ENCODE data around the gene RAB3GAP1.
"Not testable (repeated sequence)": the region's sequence is repeated elsewhere in the genome, so short reads cannot be mapped to it uniquely, and the experiment has no call there.

RAB3GAP1 gene

DNA sequence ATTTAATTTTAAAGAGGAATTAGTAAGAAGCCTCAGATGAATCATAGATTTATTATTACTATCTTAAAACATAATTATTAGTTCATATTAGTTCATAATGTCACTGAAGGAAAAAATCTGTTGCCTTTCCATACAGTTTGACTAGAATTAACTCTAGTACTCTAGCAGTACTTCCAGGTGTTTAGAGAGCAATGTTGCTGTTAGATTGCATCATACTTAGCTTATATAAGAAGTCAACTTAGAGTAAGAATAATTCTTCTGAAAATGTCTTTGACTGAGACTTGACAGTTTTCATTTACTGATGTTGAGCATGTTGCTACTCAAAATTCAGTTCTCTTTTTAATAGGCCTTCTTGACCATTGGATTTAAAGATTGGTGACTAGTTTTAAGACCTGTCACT, 4.7 kb downstream of the RAB3GAP1 start:
- DNase-seq, result no peak

DNA sequence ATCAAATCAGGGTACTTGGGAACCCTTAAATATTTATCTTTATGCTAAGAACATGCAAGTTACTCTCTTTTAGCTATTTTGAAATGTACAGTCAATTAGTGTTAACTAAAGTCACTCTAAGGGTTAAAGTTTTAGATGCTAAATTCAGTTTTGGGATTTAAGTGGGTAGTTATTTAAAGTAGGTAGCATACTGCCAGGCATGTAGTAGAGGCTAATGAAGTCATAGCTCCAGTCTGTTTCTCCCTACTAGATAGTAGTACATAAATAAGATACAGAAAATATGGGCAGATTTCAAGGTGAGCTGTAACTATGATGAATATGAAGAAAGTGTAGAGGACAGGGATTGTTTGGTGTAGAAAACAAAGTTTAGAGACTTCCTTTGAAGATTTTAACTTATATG, 7.5 kb downstream of the RAB3GAP1 start:
- DNase-seq, result no peak

DNA sequence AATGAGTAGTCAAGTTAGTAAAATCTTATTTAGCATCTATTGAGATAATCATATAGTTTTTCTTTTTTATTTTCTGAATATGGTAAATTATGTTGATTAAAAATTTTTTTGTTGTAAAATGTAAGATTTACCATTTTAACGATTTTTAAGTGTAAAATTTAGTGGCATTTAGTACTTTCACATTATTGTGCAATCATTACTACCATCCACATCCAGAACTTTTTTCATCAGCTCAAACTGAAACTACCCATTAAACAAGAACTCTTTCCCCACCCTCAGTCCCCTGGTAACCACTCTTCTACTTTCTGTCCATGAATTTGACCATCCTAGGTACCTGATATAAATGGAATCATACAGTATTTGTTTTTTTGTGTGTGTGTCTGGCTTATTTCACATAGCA, 11.1 kb downstream of the RAB3GAP1 start:
- no peak for DNase-seq

DNA sequence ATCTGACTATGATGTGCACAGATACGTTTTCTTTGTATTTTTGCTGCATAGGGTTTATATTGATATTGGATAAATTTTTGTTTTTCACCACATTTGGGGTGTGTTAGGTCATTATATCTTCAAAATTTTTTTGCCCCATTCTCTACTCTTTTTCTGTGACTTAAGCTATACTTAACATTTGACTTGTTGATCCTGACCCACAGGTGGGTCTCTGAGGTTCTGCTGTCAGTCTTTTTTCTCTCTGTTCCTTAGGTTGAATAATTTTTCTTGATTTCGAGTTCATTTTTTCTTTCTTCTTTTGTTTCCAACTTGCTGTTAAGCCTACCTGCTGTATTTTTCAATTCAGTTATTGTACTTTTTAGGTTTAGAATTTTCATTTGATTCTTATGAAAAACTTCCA, 12.1 kb downstream of the RAB3GAP1 start:
- no peak for DNase-seq

DNA sequence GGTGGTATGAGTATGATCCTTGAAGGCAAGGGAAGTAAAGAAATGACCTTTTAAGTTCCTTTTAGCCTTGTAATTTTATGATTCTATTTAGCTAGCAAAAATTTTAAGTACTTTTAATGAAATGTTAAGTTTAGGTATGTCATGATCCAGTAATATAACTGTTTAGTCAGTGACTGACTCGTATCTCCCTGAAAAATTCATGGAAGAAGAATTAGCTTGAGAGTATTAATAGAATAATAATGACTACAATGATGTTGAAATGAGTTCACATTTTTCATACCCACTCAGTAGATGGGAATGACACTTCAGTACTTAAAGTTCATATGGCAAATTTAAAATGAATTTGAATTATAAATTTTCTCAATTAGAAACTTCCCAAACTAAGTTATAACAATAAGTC, 14.6 kb downstream of the RAB3GAP1 start:
- no peak for DNase-seq

DNA sequence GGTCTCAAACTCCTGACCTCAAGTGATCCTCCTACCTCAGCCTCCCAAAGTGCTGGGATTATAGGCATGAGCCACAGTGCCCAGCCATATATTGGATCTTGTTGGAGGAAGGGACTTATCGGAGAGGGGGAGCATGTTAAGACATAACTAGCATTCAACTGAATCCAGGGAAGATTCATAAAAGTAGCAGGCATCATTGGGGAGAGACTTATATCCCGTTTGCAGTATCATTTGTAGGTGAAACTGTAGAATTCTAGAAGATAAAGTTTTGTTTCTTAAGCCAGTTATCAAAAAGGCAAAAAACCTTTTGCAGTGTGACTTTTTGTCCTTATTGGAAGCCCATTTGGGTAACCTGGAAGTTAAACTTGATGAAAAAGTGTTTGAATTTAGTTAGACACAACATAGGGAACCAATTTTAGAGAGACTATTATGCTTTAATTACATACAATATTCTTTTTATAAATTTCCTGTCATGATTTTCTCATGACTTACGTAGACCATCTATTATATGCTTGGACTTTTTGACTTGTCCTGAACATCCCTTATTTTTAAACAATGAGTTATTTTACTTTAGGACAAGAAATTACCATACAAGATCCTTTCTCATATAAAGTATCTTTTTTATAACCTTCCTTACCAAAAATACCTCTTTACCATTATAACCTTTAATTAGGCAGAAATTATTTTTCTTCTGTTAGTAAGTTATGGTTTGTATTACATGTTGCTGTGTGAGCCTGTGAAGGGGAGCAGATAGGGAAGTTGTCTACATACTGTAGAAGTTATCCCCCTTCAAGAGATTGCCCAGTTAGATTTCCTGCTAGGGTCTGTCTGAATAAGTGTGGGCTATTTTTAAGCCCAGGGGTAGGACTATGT, 20.3 kb downstream of the RAB3GAP1 start:
- DNase-seq, result no peak

DNA sequence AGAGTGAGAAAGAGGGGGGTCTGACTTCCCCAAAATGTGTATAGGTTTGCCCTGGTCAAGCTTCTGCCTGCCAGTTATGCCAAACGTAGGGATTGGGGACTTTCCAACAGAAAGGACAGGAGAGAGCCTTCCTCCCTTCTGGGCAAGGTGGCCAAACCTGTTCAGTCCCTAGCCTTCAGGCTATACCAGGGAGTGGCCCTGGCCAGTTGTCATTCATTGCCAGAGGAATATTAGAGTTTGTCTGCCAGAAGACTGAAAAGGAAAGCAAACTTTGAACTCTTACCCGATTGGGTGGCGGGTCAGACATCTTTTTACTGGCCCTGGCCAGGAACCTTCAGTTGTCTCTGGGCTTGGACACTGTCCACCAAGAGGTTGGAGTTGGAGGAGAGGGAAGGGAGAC, 22.1 kb downstream of the RAB3GAP1 start:
- no peak for DNase-seq

DNA sequence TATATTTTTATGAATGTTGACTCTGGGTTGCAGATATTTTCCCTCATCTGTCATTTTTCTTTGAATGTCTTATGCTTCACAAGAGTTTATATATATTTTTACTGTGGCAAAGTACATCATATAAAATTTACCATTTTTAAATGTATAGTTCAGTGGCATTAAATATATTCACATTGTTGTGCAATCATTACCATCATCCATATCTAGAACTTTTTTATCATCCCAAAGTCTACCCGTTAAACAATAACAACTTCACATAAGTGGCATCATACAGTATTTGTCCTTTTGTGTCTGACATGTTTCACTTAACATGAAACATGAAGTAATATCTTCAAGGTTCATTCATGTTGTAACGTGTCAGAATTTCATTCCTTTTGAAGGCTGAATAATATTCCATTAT, 24.5 kb downstream of the RAB3GAP1 start:
- no peak for DNase-seq

DNA sequence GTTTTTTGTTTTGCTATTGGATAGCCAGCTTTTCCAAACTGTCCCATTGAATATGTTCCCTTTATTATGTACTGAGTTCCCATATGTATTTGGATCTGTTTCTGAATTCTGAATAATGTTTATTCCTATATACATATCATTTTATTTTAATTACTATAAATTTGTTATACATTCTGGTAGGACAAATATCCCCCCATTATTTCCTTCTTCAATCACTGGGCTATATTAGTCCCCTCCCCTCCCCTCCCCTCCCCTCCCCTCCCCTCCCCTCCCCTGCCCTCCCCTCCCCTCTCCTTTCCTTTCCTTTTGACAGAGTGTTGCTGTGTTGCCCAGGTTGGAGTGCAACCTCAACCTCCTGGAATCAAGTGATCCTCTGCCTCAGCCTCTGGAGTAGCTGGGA, 26.3 kb downstream of the RAB3GAP1 start:
- DNase-seq, result no peak

DNA sequence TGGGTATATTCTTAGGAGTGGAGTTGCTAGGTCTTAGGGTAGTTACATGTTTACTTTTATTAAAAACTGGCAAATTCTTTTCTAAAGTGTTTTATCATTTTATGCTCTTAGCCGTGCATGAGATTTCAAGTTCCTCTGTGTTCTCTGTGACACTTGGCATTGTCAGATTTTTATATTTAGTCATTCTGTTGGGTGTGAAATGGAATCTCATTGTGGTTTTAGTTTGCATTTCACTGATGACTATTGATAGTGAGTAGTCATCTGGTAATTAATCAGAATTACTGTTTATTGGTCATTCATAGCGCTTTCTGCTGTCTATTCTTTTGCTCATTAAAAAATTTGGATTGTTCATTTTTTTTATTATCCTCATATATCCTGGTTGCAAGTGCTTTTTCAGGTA, 34.1 kb downstream of the RAB3GAP1 start:
- no peak for DNase-seq

DNA sequence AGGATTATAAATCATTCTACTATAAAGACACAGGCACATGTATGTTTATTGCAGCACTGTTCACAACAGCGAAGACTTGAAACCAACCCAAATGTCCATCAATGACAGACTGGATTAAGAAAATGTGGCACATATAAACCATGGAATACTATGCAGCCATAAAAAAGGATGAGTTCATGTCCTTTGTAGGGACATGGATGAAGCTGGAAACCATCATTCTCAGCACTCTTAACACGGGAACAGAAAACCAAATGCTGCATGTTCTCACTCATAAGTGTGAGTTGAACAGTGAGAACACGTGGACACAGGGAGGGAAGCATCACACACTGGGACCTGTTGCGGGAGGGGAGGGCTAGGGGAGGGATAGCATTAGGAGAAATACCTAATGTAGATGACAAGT, 37.5 kb downstream of the RAB3GAP1 start:
- DNase-seq, result not testable (repeated sequence)

DNA sequence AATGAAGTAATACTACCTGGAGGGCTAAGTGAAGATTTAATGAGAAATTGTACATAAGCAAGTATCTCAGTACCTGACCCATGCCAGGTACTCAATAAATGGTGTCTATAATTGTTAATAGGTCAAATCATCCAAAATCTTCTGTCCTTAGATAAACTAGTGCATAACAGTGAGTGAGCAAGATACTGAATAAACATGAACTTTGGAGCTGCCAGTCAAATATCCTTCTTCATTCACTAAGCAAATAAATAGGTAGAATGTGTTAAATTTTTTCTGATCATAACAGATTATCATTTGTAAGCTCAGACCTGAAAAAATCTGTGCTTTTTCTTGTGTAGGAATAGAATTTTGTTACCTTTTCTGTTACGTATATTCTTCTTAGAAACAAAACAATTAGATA, 39.6 kb downstream of the RAB3GAP1 start:
- no peak for DNase-seq

DNA sequence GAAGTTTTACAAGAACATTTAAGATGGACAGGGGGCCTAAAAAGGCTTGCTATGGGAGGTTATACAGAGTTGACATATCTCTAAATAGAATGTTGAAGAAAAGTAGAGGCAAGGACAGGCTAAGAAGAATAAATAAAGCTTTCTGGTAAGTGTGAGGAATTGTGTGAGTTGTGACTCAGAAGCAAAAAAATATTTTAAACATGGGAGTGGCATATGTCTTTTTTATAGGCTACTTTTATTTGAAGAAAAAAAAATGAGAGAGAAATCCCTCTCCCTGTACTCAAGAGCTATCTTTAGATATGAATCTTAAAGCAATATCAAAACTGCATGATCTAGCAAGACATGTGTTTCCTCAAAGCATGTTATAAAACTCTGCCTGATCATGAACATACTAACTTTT, 41.1 kb downstream of the RAB3GAP1 start:
- no peak for DNase-seq

DNA sequence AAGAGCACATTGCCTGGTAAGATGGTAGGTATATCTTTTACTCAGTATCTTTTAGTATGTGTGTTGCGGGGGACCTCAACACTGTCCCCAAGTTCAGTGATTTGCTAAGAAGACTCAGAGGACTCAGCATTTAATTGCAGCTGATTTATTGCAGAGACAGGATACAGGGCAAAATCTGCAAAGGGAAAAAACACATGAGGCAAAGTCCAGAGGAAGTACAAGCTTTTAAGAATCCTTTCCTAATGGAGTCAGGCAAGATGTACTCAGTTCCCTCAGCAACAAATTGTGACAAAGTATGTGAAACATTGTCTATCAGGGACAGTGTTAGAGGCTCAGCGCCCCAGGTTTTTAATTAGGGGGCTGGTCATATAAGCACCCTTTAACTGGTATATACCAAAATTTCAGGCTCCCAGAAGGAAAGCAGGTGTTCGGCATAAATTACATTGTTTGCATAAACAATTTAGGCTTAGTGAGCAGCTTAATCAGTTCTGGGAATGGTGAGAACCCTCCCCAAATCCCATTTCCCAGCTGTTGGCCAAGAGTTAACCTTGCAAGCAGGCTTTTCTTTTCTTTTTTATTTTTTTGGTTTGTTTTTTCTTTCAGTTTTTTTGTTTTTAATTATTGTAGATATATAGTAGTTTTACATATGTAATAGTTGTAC, 41.7 kb downstream of the RAB3GAP1 start:
- no peak for DNase-seq

DNA sequence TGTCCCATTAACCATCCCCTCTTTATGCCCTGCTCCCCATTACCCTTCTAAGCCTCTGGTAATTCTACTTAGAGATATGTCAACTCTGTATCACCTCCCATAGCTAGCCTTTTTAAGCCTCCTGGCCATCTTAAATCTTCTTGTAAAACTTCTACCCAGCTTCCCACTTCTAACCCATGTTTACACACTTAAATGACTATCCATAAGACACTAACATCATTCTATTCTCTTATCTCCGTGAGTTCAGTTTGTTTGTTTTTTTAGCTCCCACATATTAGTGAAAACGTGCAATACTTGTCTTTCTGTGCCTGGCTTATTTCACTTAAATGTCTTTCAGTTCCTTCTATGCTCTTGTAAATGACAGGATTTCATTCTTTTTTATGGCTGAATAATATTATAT, 42.4 kb downstream of the RAB3GAP1 start:
- no peak for DNase-seq

DNA sequence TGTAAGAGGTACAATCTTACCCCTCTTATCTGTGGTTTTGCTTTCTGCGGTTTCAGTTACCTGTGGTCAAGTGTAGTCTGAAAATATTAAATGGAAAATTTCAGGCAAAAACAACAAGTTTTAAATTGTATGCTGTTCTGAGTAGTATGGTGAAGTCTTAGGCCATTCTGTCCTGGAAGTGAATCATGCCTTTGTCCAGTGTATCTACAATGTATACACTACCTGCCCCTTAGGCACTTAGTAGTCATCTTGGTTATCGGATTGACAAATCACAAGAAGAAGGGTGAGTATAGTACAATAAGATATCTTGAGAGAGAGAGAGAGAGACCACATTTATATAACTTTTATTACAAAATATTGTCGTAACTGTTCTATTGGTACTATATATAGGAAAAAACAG, 43.5 kb downstream of the RAB3GAP1 start:
- no peak for DNase-seq

DNA sequence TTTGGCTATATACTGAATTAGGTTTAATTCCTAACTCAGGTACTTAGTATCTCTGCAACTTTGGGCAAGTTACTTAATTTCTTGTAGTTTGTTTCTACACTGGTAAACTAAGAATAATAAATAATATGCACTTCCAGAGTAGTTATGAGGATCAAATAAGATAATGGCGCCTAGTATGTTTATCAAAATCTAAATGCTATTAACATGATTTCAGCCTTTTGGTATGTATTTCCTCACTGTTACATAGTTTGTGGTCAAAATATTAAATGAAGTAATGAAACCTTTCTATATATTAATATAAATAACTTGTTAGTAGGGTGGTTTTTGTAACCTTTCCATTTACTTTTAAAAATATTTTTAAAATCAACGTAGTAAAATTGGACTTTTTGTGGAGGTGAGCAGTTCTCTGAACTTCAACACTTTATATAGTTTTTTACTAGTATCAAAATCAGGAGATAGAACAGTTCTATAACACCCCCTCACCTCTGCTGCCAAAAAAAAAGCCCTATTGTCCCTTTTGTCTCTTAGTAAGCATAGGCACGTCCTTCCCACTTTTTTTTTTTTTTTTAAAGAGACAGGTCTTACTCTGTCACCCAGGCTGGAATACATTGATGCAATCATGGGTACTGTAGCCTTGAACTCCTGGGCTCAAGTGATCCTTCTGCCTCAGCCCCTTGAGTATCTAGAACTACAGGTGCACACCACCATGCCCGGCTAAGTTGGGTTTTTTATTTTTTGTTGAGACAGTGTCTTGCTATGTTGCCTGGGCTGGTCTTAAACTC, 44.8 kb downstream of the RAB3GAP1 start:
- no peak for DNase-seq

DNA sequence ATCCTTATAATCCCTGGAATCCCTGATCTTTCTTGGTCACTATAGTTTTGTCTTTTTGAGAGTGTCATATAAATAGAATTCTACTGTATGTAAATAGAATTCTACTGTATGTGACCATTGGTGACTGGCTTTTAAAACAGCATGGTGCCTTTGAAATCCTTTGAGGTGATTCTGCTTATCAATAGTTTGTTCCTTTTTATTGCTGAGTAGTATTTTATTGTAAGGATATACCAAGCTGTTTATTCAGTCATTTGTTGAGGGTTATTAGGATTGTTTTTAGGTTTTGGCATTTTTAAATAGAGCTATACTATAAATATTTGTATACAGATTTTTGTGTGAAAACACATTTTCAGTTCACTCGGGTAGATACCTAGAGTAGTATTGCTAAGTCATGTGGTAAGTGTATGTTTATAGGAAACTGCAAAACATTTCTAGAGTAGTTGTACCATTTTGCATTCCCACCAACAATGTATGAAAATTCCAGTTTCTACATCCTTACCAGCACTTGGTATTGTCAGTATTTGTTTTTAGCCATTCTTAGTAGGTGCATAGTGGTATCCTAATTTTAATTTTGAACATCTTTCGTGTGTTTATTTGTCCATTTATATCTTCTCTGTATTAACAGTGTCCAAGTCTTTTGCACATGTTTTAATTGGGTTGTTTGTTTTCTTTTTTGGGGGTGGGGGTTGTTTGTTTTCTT, 45.6 kb downstream of the RAB3GAP1 start:
- DNase-seq, result no peak

DNA sequence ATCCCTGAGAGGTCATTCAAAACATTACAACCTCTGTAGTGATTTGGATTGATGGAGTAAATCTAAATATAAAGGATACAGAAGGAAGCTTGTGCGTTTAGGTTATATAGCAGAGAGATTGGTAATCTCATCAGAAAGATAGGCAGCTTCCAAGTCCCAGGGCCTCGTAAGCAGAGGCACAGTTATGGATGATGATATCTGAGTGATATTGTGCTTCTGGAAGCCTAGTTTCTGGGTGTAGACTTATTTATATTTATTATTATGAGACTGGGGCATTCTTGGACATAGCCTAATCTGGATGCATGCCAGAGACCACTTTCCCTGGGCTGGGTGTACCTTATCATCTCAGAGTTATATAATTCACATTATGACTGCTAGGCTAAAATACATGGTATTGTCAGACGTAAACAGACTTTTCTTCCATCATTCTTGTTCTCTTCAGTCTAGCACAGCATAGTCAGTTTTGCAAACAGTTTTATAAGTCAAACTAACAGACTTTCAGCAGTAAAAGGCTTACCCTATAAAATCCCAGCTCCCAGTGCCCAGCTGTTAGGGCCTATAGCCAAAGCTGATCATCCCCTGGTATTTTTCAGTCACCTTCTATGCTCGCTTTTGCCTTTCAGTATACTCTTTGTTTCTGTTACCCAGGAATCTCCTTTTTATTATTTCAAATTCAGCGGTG, 47.9 kb downstream of the RAB3GAP1 start:
- no peak for DNase-seq

DNA sequence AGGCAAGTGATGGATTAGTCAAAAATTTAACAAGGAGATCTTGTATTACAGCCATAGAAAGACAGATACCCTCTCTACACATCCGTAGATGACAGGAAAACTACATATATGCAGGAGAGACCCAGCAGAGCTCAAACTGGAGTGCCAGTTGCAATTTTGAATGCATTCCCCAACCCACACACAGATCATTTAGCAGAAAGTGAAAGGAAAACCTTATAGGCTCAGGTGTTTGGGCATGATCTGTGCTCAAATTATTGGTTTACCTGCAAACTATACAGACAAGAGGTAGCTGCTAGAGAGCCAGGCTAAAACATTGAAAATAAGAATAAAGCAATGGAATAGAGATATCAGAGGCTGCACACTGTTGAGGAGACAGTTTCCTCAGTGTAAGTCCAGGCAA, 51.8 kb downstream of the RAB3GAP1 start:
- no peak for DNase-seq

DNA sequence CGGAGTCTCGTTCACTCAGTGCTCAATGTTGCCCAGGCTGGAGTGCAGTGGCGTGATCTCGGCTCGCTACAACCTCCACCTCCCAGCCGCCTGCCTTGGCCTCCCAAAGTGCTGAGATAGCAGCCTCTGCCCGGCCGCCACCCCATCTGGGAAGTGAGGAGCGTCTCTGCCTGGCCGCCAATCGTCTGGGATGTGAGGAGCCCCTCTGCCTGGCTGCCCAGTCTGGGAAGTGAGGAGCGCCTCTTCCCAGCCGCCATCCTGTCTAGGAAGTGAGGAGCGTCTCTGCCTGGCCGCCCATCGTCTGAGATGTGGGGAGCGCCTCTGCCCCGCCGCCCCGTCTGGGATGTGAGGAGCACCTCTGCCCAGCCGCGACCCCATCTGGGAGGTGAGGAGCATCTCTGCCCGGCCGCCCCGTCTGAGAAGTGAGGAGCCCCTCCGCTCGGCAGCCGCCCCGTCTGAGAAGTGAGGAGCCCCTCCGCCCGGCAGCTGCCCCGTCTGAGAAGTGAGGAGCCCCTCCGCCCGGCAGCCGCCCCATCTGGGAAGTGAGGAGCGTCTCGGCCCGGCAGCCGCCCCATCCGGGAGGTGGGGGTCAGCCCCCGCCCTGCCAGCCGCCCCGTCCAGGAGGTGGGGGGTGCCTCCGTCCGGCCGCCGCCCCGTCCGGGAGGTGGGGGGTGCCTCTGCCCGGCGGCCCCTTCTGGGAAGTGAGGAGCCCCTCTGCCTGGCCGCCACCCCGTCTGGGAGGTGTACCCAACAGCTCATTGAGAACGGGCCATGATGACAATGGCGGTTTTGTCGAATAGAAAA, 53.6 kb downstream of the RAB3GAP1 start:
- not testable (repeated sequence) for DNase-seq

DNA sequence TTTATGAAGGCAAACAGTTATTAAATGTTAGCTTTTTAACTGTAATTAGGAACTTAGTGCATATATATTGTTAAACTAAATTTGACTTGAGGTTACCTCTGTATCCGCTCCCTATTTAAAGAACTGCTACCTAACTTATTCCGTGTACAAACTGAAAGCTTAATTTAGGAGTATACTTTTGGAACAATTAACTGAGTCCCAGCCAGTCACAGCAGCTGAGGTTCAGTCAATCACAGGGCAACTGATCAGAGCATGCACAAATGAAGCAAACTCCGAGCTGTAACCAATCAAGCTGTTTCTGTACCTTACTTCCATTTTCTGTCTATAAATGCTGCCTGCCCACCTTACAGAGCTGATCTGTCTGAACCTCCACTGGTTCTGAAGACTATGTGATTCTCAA, 61.2 kb downstream of the RAB3GAP1 start:
- DNase-seq, result no peak

Data from CD4-positive, alpha-beta T cell treated with Interleukin-12 subunit alpha and Interleukin-12 subunit beta, for 1 hour (primary cell).